GM18861 (cell line): Measurements from ENCODE around the gene MAP7.
"Not testable (repeated sequence)": the region's sequence is repeated elsewhere in the genome, so short reads cannot be mapped to it uniquely, and the experiment has no call there.

ENCODE experiments used
- ATAC-seq: cut with Tn5 transposase; IDR thresholded peaks from one replicate; pipeline ENCODE4 v1.9.1; 2021; ENCODE audit not compliant: unreplicated experiment

The MAP7 gene

DNA sequence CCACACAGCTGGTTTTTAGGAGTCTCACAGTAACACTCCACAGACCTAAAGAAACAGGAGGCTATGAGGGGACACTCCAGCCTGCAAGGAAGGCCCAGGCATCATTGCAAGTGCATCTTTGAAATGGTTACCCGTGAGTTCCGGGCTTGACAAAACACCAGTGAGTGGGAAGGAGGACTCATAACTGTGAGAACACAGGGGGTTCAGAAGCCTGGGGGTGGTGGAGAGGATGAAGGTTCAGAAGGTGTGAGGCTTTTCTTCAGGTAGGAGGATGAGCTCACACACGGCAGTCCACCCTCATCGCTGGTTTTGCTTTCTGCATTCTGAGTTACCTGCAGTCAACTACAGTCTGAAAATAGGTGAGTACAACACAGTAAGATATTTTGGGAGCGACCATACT lies 39.9 kb downstream of the MAP7 start:
- no peak for ATAC-seq

DNA sequence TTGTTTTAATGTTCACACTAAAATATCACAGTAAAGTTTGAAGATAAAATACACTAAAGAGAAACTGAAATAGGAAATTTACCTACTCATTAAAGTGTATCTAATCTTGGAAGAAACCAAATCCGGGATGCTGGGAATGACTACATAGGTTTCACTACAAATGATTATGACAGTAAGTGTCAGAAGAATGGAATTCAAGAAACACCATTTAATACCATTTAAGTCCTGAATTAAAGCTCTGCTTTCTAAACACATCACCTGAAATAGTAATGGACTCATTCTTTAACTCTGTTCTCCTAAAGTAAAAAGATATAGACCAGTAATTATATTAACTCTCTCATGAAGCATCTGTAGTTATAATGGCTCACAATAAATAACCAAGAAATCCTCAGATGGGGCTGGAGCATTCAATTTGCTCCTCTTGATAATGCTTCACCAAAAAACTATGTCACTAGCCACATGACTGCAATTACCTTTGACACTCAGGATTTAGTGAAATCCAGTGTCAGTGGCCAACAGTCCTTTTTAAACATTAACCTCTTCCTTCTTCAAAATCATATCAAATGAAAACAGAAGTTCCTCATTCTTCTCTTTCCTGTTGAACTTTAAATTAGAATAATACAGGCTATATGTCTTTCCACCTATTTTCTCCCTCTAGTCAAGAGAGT lies 41.4 kb downstream of the MAP7 start:
- no peak for ATAC-seq

- ATAC-seq, result no peak
Observed at GRCh38 chr6:136506124-136506799, 44.0 kb downstream of the MAP7 start.

DNA sequence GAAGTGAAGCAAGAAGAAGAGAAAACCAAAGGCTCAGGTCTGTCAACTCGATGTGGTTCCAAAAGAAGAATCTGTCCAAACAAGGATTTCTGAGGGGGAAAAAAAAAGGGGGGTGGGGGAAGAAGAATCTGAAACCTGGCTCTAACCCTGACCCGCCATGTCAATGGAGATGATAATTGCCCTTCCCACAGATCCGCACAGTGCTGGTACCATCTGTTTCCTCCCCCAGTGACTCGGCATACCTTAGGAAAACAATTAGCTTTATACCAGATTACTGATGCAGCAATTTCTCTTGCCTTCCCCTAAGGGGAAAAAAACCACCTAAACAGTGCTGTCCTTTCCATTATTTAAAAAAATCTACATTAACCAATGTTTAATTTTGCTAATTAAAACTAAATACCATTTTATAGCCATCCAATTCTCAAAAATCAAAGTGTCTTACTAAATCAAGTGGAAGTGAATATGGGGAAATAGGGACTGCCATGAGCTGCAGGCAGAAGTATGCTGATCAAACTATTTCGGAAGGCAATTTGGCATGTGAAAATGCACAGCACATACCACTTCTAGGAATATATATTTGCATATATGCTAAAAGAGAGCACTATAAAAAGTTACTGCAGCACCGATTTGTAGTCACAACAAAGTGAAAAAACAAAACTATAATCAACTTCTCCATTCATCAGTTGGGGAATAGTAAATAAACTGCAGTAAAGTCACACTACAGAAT lies 46.8 kb downstream of the MAP7 start:
- no peak for ATAC-seq

- ATAC-seq, result no peak
Observed at GRCh38 chr6:136502786-136503185, 47.4 kb downstream of the MAP7 start.

GRCh38 chr6:136501514-136501913 lies 48.7 kb downstream of the MAP7 start:
- ATAC-seq, result no peak

DNA sequence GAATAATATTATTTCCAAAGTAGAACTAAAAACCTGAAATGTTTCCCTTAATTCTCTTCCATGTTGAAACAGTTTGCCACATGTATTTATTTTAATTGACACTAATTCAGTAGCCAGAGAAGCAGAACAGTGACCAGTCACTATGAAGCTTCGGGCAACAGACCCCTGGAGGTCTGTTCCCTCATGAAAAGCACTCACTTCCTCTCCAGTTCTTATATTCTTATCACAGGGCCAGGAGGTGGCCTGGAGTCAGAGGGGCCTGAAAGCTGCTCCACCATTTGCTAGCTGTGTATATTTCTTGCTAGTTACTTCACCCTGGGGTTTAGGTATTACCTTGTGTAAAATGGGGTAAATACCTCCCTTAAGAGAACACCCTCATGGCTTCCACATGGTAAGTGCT lies 49.1 kb downstream of the MAP7 start:
- no peak for ATAC-seq

GRCh38 chr6:136500414-136500813 lies 49.8 kb downstream of the MAP7 start:
- ATAC-seq, result no peak

GRCh38 chr6:136499370-136499769 lies 50.9 kb downstream of the MAP7 start:
- ATAC-seq, result no peak

- ATAC-seq, result not testable (repeated sequence)
Observed at GRCh38 chr6:136496449-136496848, 53.8 kb downstream of the MAP7 start.

GRCh38 chr6:136494710-136495109 lies 55.5 kb downstream of the MAP7 start:
- no peak for ATAC-seq

- ATAC-seq, result no peak
Observed at GRCh38 chr6:136494059-136494458, 56.2 kb downstream of the MAP7 start.

DNA sequence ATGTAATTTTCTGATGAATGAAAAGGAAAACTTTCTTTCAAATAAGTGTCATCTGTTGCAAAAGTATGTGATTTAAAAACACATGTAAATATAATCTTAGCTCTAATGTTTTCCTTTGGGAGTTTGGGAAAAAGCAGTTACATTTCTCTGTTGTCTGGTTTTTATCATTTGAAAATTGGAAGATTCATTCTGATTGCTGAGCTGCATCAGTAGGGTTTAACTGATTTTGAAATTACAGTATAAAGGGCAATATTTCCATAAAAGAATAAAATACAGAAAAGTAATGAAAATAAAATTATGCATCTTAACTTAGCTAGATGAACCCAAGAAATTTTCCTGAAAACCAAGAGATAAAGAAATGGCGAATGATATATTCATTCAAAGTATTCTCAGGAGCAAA lies 57.8 kb downstream of the MAP7 start:
- no peak for ATAC-seq

- no peak for ATAC-seq
Observed at GRCh38 chr6:136491754-136492153, 58.5 kb downstream of the MAP7 start.

GRCh38 chr6:136491251-136491650 lies 59.0 kb downstream of the MAP7 start:
- no peak for ATAC-seq

GRCh38 chr6:136489689-136490033 lies 60.6 kb downstream of the MAP7 start:
- ATAC-seq, result not testable (repeated sequence)

DNA sequence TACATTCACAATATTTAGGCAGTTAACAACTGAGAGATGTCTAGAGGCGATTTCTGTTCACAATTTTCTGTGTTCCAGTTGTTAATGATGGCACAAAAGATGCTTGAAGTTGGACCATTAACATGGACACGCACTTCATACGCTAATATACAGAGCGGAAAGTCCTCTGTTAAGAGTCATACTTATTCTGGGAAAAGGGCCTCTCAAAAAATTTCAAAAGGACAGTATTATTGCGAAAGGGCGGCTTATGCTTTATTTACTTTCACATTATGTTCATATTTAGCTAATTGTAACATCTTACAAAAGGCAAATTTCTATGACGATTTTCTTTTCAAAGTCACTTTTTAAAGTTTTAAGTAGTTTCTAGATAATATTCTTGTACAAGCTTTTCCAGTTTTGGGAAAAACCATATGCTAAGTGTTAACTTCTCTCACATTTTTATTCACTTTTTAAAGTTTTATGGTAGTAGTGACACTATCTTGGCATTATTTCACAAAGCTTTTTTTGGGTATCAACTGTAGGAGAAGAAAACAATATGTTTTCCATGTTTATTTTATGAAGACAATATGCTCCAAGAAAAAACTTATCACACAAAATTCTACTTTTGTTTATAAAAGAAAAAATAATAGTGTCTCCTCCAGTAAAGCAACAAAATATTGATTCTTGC lies 62.3 kb downstream of the MAP7 start:
- ATAC-seq, result no peak

GRCh38 chr6:136486357-136486756 lies 63.9 kb downstream of the MAP7 start:
- no peak for ATAC-seq

DNA sequence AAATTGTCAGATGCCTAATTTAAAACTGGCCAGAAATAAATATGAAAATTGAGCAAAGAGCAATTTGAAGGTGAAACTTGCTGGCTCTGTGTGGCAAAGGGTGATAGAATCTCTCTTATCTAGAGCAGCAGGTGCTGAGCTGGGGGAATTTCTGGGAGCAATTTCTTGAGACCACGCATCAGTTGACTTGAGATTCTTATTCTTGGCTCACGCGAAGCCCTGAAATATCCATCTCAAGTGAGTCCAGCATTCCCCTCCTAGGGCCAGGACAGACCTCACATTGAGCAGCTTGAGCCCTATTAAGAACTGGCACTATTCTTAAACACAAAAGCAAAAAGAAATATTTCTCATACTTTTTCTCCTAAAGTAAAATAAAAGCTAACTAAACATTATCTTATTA lies 66.3 kb downstream of the MAP7 start:
- no peak for ATAC-seq

GRCh38 chr6:136483005-136483404 lies 67.2 kb downstream of the MAP7 start:
- ATAC-seq, result not testable (repeated sequence)

GRCh38 chr6:136477548-136477947 lies 72.7 kb downstream of the MAP7 start:
- no peak for ATAC-seq

GRCh38 chr6:136475686-136476085 lies 74.5 kb downstream of the MAP7 start:
- no peak for ATAC-seq
